Choroid plexus epithelial cell (primary cell): ENCODE measurements around the gene ZMYM2.

Experiments used
- DNase-seq: peaks from one replicate; pipeline ENCODE4 v3.0.0-alpha.2; 2010; ENCODE audit warnings: low read depth
- H3K4me3 ChIP-seq: 2 replicates; pipeline ENCODE4 v1.5.1; 2011; ENCODE audit warnings: low read depth, mild to moderate bottlenecking, control low read depth, low read length, moderate library complexity
- CTCF ChIP-seq: conservative IDR thresholded peaks from 2 replicates; pipeline ENCODE4 v1.5.1; 2011; ENCODE audit warnings: low read depth, mild to moderate bottlenecking, control low read depth, inconsistent platforms, low read length, moderate library complexity

The ZMYM2 gene

GRCh38 chr13:19958155-19959111 is at the start of gene ZMYM2:
Gene ZMYM2, plus strand, starts transcription at chr13:19958727. Its CDS starts 34,346 bp downstream, at chr13:19993073.
- peak; percentile 99 for DNase-seq
- H3K4me3 ChIP-seq = peak within 1 kb of the TSS; percentile 88
- no peak for TF ChIP-seq CTCF

- H3K4me3 ChIP-seq = no peak overlapping the region
- DNase-seq = peak; percentile 41
- TF ChIP-seq CTCF = no peak
Observed at GRCh38 chr13:19910336-19911072, 48.0 kb upstream of the ZMYM2 start.

- DNase-seq = peak; percentile 65
- peak; percentile 63 for TF ChIP-seq CTCF
- no peak overlapping the region for H3K4me3 ChIP-seq
Observed at GRCh38 chr13:19927117-19927748, 31.3 kb upstream of the ZMYM2 start.

- DNase-seq = no peak
- no peak overlapping the region for H3K4me3 ChIP-seq
- TF ChIP-seq CTCF = no peak
Observed at GRCh38 chr13:19940106-19940505, 18.4 kb upstream of the ZMYM2 start.

- no peak overlapping the region for H3K4me3 ChIP-seq
- no peak for TF ChIP-seq CTCF
- DNase-seq = no peak
Observed at GRCh38 chr13:19950374-19950773, 8.2 kb upstream of the ZMYM2 start.

GRCh38 chr13:19952850-19953249 is 5.7 kb upstream of the ZMYM2 start:
- H3K4me3 ChIP-seq = no peak overlapping the region
- DNase-seq = no peak
- TF ChIP-seq CTCF = no peak
